GM19328 (cell line): Measurements from ENCODE around the gene P2RY8.
"Not testable (repeated sequence)": the region's sequence is repeated elsewhere in the genome, so short reads cannot be mapped to it uniquely, and the experiment has no call there.

Experiments used
- ATAC-seq: cut with Tn5 transposase; IDR thresholded peaks from one replicate; pipeline ENCODE4 v1.9.1; 2021; ENCODE audit warnings: mild to moderate bottlenecking, moderate library complexity; ENCODE audit not compliant: unreplicated experiment

Gene P2RY8

GRCh38 chrX:1447969-1448572 is 88.9 kb downstream of the P2RY8 start:
- not testable (repeated sequence) for ATAC-seq

DNA sequence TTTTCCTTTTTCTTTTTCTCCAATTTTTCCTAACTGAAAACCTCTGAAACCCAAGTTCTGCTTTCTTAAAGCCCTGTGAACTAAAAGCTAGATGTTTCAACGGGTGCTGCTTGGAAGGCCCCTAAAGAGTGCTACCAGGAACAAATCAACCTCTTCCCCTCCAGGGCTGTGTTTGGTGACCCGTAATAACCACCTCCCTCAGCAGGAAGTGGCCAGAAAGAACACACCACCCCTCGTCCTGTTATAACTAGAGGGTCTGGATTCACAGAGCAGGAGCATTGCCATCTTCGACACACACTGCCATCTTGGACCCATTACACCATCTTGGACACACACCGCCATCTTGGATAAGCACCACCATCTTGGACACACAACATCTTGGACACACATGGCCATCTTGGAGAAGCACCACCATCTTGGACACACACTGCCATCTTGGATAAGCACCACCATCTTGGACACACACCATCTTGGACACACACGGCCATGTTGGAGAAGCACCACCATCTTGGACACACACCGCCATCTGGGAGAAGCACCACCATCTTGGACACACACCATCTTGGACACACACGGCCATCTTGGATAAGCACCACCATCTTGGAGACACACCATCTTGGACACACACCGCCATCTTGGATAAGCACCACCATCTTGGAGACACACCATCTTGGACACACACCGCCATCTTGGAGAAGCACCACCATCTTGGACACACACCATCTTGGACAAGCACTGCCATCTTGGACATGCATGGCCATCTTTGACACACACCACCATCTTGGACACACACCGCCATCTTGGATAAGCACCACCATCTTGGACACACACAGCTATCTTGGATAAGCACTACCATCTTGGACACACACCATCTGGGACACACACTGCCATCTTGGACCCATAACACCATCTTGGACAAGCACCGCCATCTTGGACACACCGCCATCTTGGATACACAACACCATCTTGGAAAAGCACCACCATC is 89.7 kb downstream of the P2RY8 start:
- not testable (repeated sequence) for ATAC-seq

DNA sequence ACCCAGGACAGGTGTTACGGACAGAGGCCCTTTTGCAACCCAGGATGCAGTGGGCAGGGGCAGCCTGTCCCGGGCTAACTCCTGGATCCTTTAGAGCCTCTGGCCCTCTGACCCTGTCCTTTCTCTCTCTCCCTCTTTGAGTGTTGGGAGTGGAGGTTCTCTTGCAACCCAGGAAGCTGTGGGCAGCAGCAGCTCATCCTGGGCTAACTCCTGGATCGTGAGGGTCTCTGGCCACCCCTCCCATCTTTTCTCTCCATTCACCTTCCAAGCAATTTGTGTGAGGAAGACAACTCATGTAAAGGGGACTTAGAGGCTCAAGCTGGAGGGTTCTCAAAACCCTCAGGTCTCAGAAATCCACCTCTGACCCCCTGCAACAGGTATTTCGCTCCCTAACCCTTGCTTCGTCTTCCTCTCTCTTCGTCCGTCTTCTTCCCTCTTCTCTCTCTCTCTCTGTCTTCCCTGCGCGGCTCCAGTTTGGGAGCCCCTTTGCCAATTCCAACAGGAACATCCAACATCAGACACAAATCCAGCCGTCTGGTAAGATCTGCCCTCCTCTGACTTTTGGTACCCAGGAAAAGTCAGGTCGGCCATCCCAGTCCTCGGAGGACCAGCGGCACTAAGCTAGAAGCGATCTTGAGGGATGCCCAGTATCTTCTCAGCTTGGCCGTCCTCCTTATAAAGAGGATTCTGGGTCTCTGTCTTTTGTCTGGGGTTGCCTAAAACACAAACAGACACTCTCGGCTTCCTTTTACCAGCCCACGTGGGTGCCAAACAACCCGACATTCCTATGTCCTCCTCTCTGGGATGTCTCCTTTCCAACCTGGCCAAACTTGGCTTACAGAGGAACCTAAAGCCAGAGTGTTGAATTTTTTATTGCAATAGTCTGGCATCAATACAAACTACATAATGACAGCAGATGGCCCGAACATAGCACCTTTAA is 92.2 kb downstream of the P2RY8 start:
- ATAC-seq: no peak

DNA sequence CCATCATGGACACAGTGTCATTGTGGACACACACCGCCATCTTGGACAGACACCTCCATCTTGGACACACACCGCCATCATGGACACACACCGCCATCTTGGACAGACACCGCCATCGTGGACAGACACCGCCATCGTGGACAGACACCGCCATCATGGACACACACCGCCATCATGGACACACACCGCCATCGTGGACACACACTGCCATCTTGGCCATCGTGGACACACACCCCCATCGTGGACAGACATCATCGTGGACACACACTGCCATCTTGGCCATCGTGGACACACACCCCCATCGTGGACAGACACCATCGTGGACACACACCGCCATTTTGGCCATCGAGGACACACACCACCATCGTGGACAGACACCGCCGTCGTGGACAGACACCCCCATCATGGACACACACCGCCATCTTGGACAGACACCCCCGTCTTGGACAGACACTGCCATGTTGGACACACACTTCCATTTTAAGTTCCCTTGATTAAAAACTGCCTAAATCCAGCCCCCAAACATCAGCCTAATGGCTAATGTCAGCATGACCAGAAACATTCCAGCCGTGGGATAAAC is 93.4 kb downstream of the P2RY8 start:
- no peak for ATAC-seq

DNA sequence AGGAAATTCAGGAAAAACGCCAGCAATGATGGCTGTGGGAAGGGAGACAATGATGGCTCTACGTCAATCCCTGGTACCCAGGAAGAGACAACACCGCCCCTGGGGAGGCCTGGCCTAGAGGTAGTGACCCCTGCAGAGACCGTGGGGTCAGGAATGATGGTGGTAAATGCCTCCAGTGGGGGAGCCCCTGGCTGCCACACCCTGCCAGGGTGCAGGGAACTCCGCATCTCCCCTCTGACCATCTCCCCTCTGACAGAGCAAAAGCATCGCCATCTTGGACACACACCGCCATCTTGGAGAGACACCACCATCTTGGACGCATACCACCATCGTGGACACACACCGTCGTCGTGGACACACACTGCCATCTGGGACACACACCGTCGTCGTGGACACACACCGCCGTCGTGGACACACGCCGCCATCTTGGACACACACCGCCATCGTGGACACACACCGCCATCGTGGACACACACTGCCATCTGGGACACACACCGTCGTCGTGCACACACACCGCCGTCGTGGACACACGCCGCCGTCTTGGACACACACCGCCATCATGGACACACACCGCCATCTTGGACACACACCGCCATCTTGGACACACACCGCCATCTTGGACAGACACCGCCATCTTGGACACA is 94.1 kb downstream of the P2RY8 start:
- no peak for ATAC-seq

DNA sequence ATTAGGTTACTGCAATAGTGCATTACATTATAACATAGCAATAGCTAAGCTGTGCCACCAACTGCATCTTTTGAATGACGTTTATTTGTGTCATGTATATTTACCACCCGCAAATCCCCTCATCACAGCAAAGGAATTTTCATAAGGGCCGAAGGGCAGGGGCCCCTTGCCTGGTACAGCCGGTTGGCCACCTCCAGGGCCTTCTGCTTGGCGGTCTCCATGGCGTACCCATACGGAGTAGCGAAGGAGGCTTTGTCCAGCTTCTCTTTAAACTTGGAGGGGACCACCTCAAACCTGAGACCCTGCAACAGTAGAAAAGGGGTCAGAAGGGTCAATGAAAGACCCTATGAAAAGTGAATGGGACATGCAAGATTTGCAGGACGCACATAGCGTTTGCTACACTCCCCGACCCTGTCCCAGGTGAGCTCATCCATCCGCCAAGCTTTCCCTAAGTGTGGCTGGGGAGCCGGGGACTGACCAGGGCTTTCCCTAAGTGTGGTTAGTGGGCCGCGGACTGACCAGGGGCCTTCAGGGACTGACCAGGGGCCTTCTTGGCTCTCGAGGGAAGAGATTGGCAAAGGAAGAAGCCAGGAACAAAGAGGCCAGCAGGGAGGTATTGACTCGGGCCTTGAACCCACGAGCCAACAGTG is 94.8 kb downstream of the P2RY8 start:
- no peak for ATAC-seq

DNA sequence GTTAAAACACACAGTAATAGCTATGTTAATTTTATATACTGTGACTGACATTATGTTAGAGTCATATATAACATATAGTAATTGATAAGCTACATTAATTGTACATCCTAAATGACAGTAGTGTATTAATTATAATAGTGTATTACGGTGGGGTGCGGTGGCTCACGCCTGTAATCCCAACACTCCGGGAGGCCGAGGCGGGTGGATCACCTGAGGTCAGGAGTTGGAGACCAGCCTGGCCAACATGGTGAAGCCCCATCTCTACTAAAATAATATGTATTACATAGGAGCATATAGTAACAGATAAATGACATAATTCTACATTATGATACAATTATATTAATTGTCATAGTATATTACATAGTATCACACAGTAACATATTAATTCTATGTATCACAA is 96.5 kb downstream of the P2RY8 start:
- ATAC-seq: no peak

- no peak for ATAC-seq
Observed at GRCh38 chrX:1435241-1435895, 101.6 kb downstream of the P2RY8 start.

DNA sequence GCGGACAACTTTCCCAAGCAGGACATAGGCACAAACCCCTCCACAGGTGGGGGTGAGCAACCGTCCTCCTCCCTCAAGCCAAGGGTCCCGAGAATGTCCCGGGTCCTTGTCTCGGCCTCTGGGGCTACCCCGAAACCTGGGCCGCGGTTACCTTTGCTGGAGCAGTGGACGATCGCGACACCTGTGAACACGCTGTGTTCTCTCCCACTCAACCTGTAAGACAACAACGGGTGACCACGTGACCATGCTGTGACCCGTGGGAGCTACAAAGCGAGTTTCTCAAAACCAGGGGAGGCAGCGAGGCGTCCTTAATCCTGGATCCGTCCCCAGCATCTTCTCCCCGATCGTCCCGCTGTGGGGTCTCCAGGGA is 102.1 kb downstream of the P2RY8 start:
- no peak for ATAC-seq

GRCh38 chrX:1433646-1434357 is 103.2 kb downstream of the P2RY8 start:
- ATAC-seq: no peak

DNA sequence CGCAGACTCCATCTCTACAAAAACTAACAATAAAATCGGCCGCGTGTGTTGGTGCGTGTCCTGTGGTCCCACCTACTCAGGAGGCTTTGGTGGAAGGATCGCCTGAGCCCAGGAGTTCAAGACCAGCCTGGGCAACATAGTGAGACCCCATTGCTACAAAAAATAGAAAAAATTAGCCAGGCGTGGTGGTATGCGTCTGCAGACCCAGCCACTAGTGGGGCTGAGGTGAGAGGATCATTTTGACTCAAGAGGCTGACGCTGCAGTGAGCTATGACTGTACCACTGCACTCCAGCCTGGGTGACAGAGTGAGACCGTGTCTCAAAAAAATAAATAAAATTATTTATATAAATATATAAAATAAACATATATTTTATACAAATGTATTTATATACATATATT is 106.5 kb downstream of the P2RY8 start:
- ATAC-seq: no peak

DNA sequence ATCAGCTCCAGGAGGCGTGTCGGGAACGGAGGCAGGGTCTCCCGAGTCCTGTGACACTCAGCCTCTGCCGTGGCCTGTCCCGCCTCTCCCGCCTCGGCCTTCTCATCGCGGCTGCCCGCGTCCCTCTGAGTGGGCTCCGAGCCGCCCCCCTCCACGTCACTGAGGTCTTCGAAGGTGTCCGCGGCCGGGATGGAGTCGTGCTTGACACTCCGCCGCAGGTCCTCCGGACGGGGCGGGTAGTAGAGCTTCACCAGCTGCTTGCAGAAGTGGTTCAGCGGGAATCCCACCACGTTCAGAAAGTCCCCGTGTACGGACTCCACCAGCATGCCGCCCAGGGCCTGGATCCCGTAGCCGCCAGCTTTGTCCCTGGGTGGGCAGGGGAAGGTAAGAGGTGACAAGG is 109.2 kb downstream of the P2RY8 start:
- ATAC-seq: no peak

- not testable (repeated sequence) for ATAC-seq
Observed at GRCh38 chrX:1426321-1426720, 110.7 kb downstream of the P2RY8 start.

DNA sequence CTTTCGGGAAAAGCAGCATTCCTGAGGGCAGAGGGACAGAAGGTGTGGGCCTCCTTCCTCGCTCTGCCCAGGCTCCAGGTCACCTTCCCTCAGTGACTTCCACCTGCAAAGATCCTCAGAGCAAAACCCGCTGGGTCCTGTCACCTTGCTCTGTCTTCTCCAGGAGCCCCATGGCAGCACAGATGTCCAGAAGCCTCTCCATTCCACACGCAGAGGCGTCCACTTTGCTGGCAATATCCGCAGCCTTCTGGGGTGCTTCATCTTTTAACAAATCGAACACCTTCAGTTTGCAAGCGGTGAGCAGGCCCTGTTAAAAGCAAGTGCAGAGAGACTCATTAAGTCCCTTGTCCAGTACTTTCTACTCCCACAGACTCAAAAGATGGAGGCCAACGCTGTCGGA is 111.6 kb downstream of the P2RY8 start:
- no peak for ATAC-seq

DNA sequence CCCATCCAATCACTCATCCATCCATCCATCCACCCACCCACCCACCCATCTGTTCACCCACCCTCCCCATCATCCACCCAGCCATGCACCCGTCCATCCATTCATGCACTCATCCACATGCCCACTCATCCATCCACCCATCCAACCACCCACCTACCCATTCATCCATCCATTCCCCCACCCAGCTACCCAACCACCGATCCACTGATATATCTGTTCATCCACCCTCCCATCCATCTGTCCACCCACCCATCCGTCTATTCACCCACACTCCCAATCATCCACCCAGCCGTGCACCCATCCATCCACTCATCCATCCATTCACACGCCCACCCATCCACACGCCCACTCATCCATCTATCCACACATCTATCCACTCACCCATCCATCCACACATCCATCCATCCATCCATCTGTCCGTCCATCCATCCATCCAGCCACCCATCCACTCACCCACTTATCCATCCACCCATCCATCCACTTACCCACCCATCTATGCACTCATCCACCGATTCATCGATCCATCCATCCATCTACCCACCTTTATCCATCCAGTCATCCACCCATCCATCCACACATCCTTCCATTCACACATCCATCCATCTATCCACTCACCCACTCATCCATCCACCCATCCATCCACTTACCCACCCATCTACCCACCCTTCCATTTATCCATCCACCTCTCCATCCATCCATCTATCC is 112.7 kb downstream of the P2RY8 start:
- no peak for ATAC-seq

DNA sequence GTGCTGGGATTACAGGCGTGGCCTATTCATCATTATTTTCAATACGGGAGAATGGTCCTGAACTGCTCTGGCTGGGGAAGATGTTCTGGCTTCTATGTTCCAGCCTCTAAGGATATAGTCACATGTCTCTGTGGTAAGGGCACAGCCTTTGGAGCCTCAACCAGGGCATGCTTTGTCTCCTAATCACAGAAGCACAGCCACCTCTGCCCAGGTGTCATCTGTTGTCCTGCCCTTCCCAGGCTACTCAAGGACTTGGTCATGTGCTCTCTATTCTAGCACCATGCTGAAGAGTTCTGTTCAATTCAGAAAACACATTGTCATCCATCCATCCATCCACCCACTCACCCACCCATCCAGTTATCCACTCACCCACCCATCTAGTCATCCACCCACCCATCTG is 113.8 kb downstream of the P2RY8 start:
- ATAC-seq: no peak

- no peak for ATAC-seq
Observed at GRCh38 chrX:1422135-1422465, 114.9 kb downstream of the P2RY8 start.

DNA sequence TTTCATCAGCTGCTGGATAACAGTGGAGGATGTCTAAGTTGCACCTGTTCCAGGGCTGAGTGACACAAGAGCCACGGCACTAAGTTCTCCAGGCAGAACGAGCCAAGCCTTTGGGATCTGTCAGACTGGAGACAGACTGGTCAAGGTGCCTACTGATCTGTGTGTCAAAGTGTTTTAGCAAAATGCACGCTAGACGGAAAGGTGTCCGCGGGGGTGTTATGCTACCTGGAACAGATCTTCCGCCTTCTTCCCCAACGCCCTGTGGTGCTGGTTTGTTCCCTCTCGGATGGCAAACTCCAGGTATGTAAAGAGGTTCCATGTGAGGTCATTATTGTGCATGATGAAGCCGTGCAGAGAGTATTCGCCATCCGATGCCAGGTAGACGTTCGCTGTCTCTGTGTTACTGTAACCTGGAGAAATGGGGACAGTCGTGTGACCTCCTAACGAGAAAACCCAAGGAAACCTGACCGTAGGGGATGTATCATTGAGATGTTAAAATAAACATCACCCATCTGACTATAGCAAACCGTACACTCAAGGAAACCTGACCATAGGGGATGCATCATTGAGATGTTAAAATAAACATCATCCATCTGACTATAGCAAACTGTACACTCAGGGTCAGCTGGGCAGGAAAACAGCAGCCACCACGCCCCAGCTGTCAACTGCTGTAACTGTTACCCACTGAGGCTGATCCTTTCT is 115.4 kb downstream of the P2RY8 start:
- no peak for ATAC-seq
